NCI-H748 treated with DMSO at 0.1 percent for 48 hours (cell line): ENCODE results near the gene IGSF6.

ENCODE experiments used
- DNase-seq: peaks from one replicate; lab custom pipeline; 2025; lab: John Stamatoyannopoulos, UW

Gene IGSF6

GRCh38 chr16:21600031-21600773 is 52.2 kb downstream of the IGSF6 start:
- peak; percentile 1 for DNase-seq

GRCh38 chr16:21599122-21600030 is 53.0 kb downstream of the IGSF6 start, which contains the start of gene METTL9:
METTL9 (plus strand) TSS chr16:21599577; CDS start chr16:21599734, 157 bp downstream.
- DNase-seq = peak; percentile 73

- no peak for DNase-seq
Observed at GRCh38 chr16:21598701-21599121, 53.7 kb downstream of the IGSF6 start.

GRCh38 chr16:21598206-21598605 is 54.2 kb downstream of the IGSF6 start:
- no peak for DNase-seq

- DNase-seq = no peak
Observed at GRCh38 chr16:21597561-21598030, 54.8 kb downstream of the IGSF6 start.

- DNase-seq = no peak
Observed at GRCh38 chr16:21593530-21594289, 58.7 kb downstream of the IGSF6 start.

- no peak for DNase-seq
Observed at GRCh38 chr16:21592191-21592590, 60.2 kb downstream of the IGSF6 start.

GRCh38 chr16:21590796-21591195 is 61.6 kb downstream of the IGSF6 start:
- DNase-seq = no peak

- no peak for DNase-seq
Observed at GRCh38 chr16:21590287-21590686, 62.1 kb downstream of the IGSF6 start.

- DNase-seq = no peak
Observed at GRCh38 chr16:21589551-21589950, 62.9 kb downstream of the IGSF6 start.
